GM23248 (cell line): ENCODE results near the gene SNX9.

ENCODE experiments used
- EZH2 ChIP-seq: fragments of 200-600 bp; sonication (generic); IDR thresholded peaks from 2 replicates; pipeline ENCODE4 v1.6.1; 2018; ENCODE audit warnings: antibody characterized with exemption, mild to moderate bottlenecking; ENCODE audit not compliant: insufficient read depth, poor library complexity, severe bottlenecking
- EZH2phosphoT487 ChIP-seq: fragments of 200-600 bp; sonication (generic); IDR thresholded peaks from 2 replicates; pipeline ENCODE4 v1.6.1; 2018; ENCODE audit warnings: antibody characterized with exemption, moderate library complexity, mild to moderate bottlenecking, low read depth; ENCODE audit not compliant: insufficient read depth

DNA sequence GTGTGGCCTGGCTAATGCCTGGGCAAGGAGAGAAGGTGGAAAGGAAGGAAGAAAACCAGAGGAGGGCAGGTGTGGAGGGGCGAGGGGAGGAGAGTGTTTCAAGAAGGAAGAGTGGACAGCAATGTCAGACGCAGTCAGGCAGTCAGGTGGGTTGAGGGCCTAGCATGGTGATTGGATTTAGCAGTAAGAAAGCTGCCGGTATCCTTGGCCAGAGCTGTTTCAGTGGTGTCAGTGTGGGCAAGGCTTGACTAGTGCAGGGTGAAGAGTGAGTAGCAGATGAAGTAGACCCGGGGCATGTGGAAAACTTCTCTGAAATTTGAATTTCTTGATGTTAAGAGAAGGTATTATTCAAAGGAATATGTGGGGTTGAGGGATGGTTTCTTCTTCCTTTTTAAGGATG, 27.0 kb downstream of the SNX9 start:
- TF ChIP-seq EZH2phosphoT487, result no peak
- no peak for TF ChIP-seq EZH2
